ENCODE results near the gene MAML3.

Gene MAML3

GRCh38 chr4:139794158-139794954, 359.6 kb downstream of the MAML3 start:
- POLR2A ChIA-PET, result no interaction called here
- TF ChIP-seq CTCF (IDR thresholded peaks at IDR 0.05; ENCODE audit: insufficient read depth, low read length, missing control alignments), result no peak
- CTCF ChIA-PET, result interaction anchor here (0.8 kb wide), 1 partner anchor 533 kb away, joined by 3 read pairs; no protein-coding TSS in a partner anchor
- DNase-seq (ENCODE audit: low read depth, low spot score), result no peak
- H3K4me3 ChIP-seq (ENCODE audit: low read depth, low read length), result no peak overlapping the region

- ChIA-PET POLR2A (no interaction called here), CTCF (interaction anchor here (1.3 kb wide), 1 partner anchor 16 kb away, joined by 3 read pairs; no protein-coding TSS in a partner anchor)
- TF ChIP-seq CTCF (IDR thresholded peaks at IDR 0.05; ENCODE audit: insufficient read depth, low read length, missing control alignments), result no peak
- no peak for DNase-seq (ENCODE audit: low read depth, low spot score)
- H3K4me3 ChIP-seq (ENCODE audit: low read depth, low read length), result no peak overlapping the region
These were observed 362.3 kb downstream of the MAML3 start for GRCh38 chr4:139791681-139792080.

DNA sequence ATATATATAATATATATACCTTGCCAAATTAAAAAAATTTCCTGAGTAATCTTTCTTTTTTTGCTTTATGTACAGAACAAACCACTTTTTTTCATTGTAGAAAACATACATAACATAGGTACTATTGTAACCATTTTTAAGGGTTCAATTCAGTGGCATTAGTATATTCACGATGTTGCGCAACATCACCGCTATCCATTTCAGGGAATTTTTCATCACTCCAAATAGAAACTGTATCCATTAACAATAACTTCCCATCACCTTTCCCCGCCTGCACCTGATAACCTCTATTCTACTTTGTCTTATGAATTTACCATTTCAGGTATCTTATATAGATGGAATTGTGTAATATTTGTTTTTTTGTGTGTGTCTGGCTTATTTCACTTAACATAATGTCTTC, 363.7 kb downstream of the MAML3 start:
- TF ChIP-seq CTCF (IDR thresholded peaks at IDR 0.05; ENCODE audit: insufficient read depth, low read length, missing control alignments), result no peak
- no peak for DNase-seq (ENCODE audit: low read depth, low spot score)
- no peak overlapping the region for H3K4me3 ChIP-seq (ENCODE audit: low read depth, low read length)
- ChIA-PET CTCF (no interaction called here), POLR2A (no interaction called here)

GRCh38 chr4:139789096-139789654, 364.8 kb downstream of the MAML3 start:
- ChIA-PET POLR2A (no interaction called here), CTCF (interaction anchor here (1.3 kb wide), 1 partner anchor 14 kb away, joined by 3 read pairs; no protein-coding TSS in a partner anchor)
- no peak overlapping the region for H3K4me3 ChIP-seq (ENCODE audit: low read depth, low read length)
- TF ChIP-seq CTCF (IDR thresholded peaks at IDR 0.05; ENCODE audit: insufficient read depth, low read length, missing control alignments), result no peak
- DNase-seq (ENCODE audit: low read depth, low spot score), result no peak

- no peak for DNase-seq (ENCODE audit: low read depth, low spot score)
- ChIA-PET CTCF (interaction anchor here (1.5 kb wide), 1 partner anchor 9 kb away, joined by 3 read pairs; no protein-coding TSS in a partner anchor), POLR2A (no interaction called here)
- no peak overlapping the region for H3K4me3 ChIP-seq (ENCODE audit: low read depth, low read length)
- no peak for TF ChIP-seq CTCF (IDR thresholded peaks at IDR 0.05; ENCODE audit: insufficient read depth, low read length, missing control alignments)
These were observed 367.3 kb downstream of the MAML3 start for GRCh38 chr4:139786494-139787354.

GRCh38 chr4:139785356-139785755, 368.6 kb downstream of the MAML3 start:
- no peak for DNase-seq (ENCODE audit: low read depth, low spot score)
- CTCF ChIA-PET, result interaction anchor here (1.5 kb wide), 1 partner anchor 10 kb away, joined by 3 read pairs; no protein-coding TSS in a partner anchor
- TF ChIP-seq CTCF (IDR thresholded peaks at IDR 0.05; ENCODE audit: insufficient read depth, low read length, missing control alignments), result no peak
- H3K4me3 ChIP-seq (ENCODE audit: low read depth, low read length), result no peak overlapping the region
- POLR2A ChIA-PET, result no interaction called here

Data from AG04449 (cell line).